ENCODE results near the gene JAG2.

JAG2 gene

DNA sequence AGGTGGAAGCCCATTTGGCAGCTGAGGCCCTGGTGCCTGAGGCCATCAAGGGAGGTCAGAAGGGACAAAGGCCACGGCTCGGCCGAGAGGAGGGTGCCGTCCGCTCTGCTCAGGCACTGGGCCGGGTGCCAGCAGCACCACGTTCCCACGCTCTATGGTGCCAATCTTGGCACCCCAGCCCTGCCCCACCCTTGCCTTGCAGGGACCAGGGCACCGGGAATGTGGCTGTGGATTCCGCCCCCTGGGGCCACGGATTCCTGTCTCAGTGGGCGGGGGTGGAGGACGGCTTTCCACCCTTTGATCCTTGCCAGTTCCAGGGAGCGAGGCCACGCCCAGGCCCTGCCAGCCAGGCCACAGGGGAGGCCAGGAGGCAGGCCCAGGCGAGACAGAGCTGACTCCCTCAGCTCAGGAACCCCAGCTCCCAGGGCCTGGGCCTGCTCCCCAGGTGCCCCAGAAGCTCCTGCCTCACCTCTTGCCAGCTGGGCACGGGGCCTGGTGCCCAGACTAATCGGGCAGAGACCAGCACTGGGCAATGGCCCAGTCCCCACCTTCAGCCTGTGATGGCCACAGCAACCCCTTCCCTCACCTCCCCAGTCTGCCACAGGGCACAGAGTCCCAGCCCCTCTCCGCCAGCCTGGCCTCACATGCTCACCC is 76.9 kb downstream of the JAG2 start:
- no peak for DNase-seq (ENCODE audit: low read depth in 2 of 2)

- no peak for DNase-seq (ENCODE audit: low read depth in 2 of 2)
Measured at GRCh38 chr14:105091054-105091516, 77.5 kb downstream of the JAG2 start.

Data from stimulated activated CD8-positive, alpha-beta memory T cell treated with anti-CD3 and anti-CD28 coated beads, Interleukin-7, amount 100 ng/mL, for 1 hour (primary cell).